Activated naive CD8-positive, alpha-beta T cell (primary cell): ENCODE data around the gene NAV3.

Experiments used
- H3K27ac Mint-ChIP-seq: one replicate; pipeline ENCODE4 v1.8.0; 2021; ENCODE audit warnings: mixed read lengths
- H3K27me3 Mint-ChIP-seq: one replicate; pipeline ENCODE4 v1.8.0; 2021; ENCODE audit warnings: mixed read lengths
- H3K36me3 Mint-ChIP-seq: one replicate; pipeline ENCODE4 v1.8.0; 2021; ENCODE audit warnings: mixed read lengths
- H3K4me1 Mint-ChIP-seq: one replicate; pipeline ENCODE4 v1.8.0; 2021; ENCODE audit warnings: low read depth, mixed read lengths
- H3K4me3 Mint-ChIP-seq: one replicate; pipeline ENCODE4 v1.8.0; 2021; ENCODE audit warnings: mild to moderate bottlenecking, mixed read lengths
- H3K9me3 Mint-ChIP-seq: one replicate; pipeline ENCODE4 v1.8.0; 2021; ENCODE audit warnings: low read depth, mixed read lengths

The NAV3 gene

DNA sequence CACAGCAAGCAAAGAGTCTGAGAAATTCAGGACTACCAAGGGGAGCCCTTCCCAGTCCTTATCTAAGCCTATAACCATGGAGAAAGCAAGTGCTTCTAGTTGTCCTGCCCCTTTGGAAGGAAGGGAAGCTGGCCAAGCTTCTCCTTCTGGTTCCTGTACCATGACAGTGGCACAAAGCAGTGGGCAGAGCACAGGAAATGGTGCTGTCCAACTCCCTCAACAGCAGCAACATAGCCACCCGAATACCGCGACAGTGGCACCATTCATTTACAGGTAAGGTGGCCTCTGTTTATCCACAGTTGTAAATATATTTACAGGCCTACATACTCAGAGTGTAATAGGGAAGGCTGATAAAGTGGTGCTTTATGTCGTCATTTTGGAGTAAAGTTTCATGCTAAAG is 176.5 kb downstream of the NAV3 start:
- Mint-ChIP-seq H3K27ac (no peak overlapping the region), H3K4me1 (no peaks in the 10 kb centered on the region), H3K9me3 (no peaks in the 10 kb centered on the region), H3K4me3 (no peak overlapping the region), H3K36me3 (no peaks in the 10 kb centered on the region), H3K27me3 (no peaks in the 10 kb centered on the region)

DNA sequence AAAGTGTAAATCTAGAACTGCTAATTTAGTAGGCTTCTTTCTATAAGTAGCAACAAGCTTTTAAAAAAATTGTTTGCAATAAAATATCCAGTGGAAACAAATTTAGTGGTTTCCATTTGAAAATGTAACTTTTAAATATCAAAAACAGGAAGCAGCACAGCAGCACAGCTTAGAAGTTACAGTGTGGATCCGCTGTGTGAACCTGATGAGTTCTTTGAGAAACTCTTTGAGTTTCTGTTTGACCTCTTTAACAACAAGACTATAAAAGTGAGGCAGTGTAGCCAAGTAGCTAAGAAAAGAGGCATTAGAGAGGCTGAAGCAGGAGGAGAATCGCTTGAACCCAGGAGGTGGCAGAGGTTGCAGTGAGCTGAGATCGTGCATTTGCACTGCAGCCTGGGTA is 178.3 kb downstream of the NAV3 start:
- no peaks in the 10 kb centered on the region for H3K9me3 Mint-ChIP-seq
- no peaks in the 10 kb centered on the region for H3K36me3 Mint-ChIP-seq
- H3K27ac Mint-ChIP-seq, result no peak overlapping the region
- H3K27me3 Mint-ChIP-seq, result no peaks in the 10 kb centered on the region
- no peak overlapping the region for H3K4me3 Mint-ChIP-seq
- no peaks in the 10 kb centered on the region for H3K4me1 Mint-ChIP-seq

DNA sequence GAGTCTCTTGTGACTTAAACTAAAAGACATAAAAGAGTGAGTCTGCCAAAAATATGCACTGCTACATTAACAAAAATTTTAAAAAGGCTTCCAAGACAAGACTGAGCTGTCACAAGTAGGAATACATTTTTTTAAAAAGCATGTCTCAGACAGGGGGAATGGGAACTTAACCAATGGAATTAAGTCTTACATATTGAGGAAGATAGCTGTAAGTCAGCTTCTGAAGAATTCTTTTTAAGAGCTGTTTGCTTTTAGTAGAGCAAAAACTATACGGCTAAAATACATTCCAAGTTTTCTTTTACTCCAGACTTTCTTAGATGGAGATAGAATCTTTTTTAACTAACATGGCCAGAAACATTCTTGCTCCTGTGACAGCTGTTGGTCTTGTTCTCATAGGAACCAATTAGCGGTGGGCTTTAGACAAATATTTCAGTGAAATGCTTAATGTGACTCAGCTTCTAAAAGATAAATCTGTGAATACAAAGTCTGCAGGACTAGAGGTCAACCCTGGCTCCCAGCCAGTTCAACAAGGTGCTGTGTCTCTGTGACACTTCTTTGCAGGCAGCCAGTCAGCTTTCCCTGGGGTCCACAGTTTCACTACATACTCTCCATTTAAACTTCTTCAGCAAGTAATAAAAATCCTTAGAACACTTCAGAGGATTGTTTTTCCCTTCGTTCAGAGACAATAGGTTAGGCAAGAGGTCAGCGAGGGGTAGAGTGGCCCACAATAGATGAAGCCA is 187.6 kb downstream of the NAV3 start:
- no peaks in the 10 kb centered on the region for H3K36me3 Mint-ChIP-seq
- H3K4me3 Mint-ChIP-seq, result no peak overlapping the region
- no peaks in the 10 kb centered on the region for H3K4me1 Mint-ChIP-seq
- H3K9me3 Mint-ChIP-seq, result no peaks in the 10 kb centered on the region
- H3K27ac Mint-ChIP-seq, result no peak overlapping the region
- H3K27me3 Mint-ChIP-seq, result no peaks in the 10 kb centered on the region

DNA sequence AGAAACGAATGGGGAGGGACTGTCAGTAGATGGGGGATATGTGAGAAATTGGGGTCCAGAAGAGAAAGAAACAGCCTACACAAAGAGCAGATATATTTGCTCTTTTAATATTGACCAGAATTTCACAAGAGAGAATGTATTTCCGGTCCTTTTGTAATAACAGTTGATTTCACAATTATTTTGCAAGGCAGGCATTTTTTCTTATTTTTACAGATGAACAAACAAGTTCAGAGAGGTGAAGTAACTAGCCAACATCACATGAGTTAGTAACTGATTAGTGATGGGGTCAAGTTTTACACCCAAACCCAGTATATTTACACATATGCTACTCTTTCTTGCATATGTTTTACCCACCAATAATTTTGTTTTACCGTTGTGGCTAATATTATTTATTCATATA is 188.2 kb downstream of the NAV3 start:
- Mint-ChIP-seq H3K9me3 (no peaks in the 10 kb centered on the region), H3K36me3 (no peaks in the 10 kb centered on the region), H3K4me1 (no peaks in the 10 kb centered on the region), H3K4me3 (no peak overlapping the region), H3K27ac (no peak overlapping the region), H3K27me3 (no peaks in the 10 kb centered on the region)

DNA sequence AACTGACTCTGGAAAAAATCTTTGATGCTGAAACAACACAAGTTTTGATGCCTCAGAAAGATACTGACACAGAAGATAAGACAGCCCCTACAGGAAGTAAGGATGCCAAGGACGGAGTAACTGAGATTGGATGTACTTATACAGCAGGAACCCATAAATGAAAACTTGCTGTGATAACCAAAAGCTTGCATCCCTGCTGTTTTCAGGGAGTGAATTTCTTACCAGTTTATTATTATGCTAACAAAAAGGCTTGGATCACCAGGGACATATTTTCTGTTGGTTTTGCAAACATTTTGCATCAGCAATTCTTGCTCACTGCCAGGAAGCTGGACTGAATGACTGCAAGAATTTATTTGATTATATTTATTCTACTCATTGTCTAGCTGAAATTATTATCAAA is 197.7 kb downstream of the NAV3 start:
- Mint-ChIP-seq H3K27me3 (no peaks in the 10 kb centered on the region), H3K4me3 (no peak overlapping the region), H3K9me3 (peaks cover 6% of the 10 kb centered on the region), H3K4me1 (no peaks in the 10 kb centered on the region), H3K27ac (no peak overlapping the region), H3K36me3 (no peaks in the 10 kb centered on the region)

DNA sequence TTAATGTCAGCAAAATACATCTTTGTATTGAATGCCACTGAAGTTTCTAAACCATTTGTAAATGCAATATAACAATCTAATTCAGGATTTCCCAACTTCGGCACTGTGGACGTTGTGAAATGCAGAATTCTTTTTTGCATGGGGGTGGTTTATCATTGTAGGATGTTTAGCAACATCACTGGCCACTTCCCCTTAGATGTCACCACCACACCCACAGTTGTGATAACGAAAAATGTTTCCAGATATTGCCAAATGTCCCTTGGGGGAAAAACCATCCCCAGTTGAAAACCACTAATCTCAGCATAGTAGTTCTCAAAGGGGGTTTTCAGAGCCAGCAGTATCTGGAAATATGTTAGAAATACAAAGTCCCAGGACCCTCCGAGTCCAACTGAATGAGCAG is 203.3 kb downstream of the NAV3 start:
- peaks cover 10% of the 10 kb centered on the region for H3K9me3 Mint-ChIP-seq
- no peaks in the 10 kb centered on the region for H3K36me3 Mint-ChIP-seq
- no peak overlapping the region for H3K27ac Mint-ChIP-seq
- no peaks in the 10 kb centered on the region for H3K4me1 Mint-ChIP-seq
- no peak overlapping the region for H3K4me3 Mint-ChIP-seq
- H3K27me3 Mint-ChIP-seq, result no peaks in the 10 kb centered on the region

DNA sequence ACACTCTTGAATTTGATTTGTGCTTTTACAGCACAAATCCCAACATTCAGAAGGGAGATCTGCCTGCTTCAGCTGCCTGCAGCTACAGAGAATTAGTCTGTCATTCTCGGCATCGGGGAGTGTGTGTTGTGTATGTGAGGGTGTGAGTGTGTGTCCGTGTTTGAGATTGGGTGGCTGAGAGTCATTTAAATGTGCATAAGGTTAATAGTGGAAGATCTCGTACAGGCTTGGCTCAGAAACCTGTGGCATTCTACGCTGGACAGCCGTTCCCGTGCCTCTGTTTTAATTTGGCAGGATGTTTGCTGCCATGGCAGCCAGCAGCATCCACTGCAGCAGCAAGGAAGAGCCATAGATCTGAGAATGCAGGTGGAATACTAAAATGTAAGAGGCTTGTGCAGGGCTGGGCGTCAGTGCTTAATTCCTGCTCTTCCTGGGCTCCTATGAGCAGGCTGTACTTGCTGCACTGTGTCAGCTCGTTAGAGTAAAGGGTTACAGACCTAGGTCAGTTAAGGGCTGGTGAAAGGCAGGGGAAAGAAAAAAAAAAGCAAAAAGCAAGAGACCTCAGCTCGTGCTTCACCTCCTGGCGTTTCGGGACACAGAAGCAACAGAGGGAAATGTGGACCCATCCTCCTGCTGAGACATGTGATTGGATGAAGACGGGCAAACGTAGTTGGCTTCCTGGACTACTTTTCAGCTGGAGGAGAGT is 205.4 kb downstream of the NAV3 start:
- no peaks in the 10 kb centered on the region for H3K27me3 Mint-ChIP-seq
- H3K4me3 Mint-ChIP-seq, result no peak overlapping the region
- no peak overlapping the region for H3K27ac Mint-ChIP-seq
- peaks cover 4% of the 10 kb centered on the region for H3K9me3 Mint-ChIP-seq
- H3K36me3 Mint-ChIP-seq, result no peaks in the 10 kb centered on the region
- no peaks in the 10 kb centered on the region for H3K4me1 Mint-ChIP-seq

DNA sequence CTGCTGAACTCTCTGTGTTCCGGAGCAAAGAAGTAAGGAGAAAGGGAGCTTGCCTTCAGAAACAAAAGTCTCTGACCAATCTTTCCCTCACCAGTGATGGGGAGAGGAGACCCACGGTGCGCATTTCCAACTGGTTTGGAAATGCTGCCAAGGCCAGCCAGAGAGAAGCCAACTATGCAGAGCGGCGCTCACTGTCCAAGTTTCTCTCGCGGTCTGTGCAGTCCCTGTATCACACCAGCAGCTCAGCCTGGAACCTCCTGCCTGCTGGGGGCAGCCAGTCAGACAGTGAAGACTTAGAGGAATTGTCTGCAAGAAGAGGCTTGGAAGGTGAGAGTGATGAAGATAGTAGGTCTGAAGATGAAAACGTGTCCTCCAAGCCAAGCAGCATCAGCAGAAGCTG is 206.2 kb downstream of the NAV3 start:
- no peak overlapping the region for H3K27ac Mint-ChIP-seq
- peaks cover 4% of the 10 kb centered on the region for H3K9me3 Mint-ChIP-seq

DNA sequence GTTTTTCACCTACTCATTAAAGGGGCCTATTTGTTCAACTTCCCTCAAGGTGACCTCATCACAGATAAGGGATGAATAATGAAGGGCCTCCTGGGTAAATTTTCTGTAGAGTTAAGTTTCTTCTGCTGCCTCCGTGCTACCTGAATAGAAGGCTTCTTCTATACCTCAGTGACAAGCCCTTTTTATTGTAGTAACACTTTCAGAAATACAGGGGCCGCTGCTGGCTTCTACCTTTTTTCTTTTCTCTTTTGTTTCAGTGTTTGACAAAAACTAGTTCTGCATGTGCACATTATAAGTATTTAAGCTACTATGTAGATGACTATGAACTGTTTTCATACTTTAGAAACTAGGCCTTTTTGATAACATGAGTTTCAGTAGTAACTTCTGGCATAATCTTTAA is 207.0 kb downstream of the NAV3 start:
- Mint-ChIP-seq H3K4me1 (no peaks in the 10 kb centered on the region), H3K36me3 (no peaks in the 10 kb centered on the region), H3K27ac (no peak overlapping the region), H3K27me3 (no peaks in the 10 kb centered on the region), H3K9me3 (peaks cover 4% of the 10 kb centered on the region), H3K4me3 (no peak overlapping the region)

More for the DNA sequence above, 206.2 kb downstream of the NAV3 start:
- Mint-ChIP-seq H3K4me3 (no peak overlapping the region), H3K4me1 (no peaks in the 10 kb centered on the region), H3K36me3 (no peaks in the 10 kb centered on the region), H3K27me3 (no peaks in the 10 kb centered on the region)

DNA sequence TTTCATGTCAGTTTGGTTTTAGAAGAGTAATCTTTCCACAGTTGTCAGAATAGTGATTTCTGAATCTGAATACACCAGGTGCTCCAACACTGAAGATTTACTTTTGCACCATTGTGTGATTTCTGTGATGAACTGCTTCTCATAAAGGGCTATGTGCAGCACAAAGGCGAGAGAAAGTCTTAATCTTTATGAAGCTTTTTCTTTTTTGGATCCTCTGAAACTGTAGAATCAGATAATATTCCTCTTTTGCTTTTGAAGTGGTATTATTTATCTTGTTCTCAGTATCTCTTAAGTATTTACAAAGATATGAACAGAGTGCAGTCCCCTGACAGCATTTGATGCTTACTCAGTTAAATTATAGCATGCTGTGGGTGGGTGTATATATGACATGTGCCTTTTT is 207.8 kb downstream of the NAV3 start:
- H3K27me3 Mint-ChIP-seq, result no peaks in the 10 kb centered on the region
- H3K4me3 Mint-ChIP-seq, result no peak overlapping the region
- peaks cover 4% of the 10 kb centered on the region for H3K9me3 Mint-ChIP-seq
- H3K36me3 Mint-ChIP-seq, result no peaks in the 10 kb centered on the region
- no peak overlapping the region for H3K27ac Mint-ChIP-seq
- H3K4me1 Mint-ChIP-seq, result no peaks in the 10 kb centered on the region

DNA sequence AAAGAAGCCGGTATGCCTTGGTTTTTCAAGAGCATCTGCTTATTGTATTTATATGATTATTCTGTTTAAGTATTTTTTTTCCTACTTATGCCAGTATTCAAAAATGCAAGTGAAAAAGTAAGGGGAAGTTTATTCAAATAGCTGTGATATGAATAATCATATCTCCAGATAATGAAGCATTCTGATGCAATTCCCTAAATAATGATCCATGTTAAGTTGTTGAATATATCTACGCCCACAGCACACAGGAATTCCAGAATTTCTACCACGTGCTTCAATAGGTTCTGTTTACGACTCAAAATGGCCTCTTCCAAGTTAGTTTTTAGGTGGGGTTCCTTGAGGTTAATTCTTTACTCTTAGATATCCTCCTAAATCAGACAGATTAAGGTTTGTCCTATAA is 208.3 kb downstream of the NAV3 start:
- Mint-ChIP-seq H3K4me1 (no peaks in the 10 kb centered on the region), H3K9me3 (peaks cover 4% of the 10 kb centered on the region), H3K36me3 (no peaks in the 10 kb centered on the region), H3K27me3 (no peaks in the 10 kb centered on the region), H3K4me3 (no peak overlapping the region), H3K27ac (no peak overlapping the region)

DNA sequence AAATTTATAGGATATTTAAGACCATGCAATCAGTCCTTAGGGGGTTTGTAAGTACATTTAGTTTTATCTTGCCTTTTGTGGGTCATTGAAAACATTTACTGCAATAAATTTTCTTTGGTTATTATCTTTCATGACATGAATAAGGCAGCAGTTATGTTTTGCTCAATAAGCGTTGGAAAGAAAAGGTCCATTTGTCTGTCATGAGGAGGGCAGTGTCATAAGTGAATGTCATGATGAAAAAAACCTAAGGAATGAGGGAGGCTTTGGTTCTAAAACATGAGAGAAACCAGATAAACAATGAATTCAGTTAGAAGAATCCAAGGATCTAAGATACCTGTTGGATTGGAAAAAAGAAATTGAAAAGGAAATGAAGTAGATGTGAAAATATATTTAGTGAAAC is 209.4 kb downstream of the NAV3 start:
- H3K9me3 Mint-ChIP-seq, result peaks cover 4% of the 10 kb centered on the region
- no peaks in the 10 kb centered on the region for H3K36me3 Mint-ChIP-seq
- no peak overlapping the region for H3K4me3 Mint-ChIP-seq
- no peaks in the 10 kb centered on the region for H3K4me1 Mint-ChIP-seq
- H3K27ac Mint-ChIP-seq, result no peak overlapping the region
- H3K27me3 Mint-ChIP-seq, result no peaks in the 10 kb centered on the region

DNA sequence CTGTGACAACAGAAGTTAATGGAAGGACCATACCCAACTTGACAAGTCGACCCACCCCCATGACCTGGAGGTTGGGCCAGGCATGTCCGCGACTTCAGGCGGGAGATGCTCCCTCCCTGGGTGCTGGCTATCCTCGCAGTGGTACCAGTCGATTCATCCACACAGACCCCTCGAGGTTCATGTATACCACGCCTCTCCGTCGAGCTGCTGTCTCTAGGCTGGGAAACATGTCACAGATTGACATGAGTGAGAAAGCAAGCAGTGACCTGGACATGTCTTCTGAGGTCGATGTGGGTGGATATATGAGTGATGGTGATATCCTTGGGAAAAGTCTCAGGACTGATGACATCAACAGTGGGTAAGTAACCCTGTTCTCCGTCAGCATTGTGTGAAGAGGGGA is 220.1 kb downstream of the NAV3 start:
- Mint-ChIP-seq H3K36me3 (no peaks in the 10 kb centered on the region), H3K4me3 (no peak overlapping the region), H3K27ac (no peak overlapping the region), H3K27me3 (no peaks in the 10 kb centered on the region), H3K9me3 (peaks cover 9% of the 10 kb centered on the region), H3K4me1 (no peaks in the 10 kb centered on the region)

DNA sequence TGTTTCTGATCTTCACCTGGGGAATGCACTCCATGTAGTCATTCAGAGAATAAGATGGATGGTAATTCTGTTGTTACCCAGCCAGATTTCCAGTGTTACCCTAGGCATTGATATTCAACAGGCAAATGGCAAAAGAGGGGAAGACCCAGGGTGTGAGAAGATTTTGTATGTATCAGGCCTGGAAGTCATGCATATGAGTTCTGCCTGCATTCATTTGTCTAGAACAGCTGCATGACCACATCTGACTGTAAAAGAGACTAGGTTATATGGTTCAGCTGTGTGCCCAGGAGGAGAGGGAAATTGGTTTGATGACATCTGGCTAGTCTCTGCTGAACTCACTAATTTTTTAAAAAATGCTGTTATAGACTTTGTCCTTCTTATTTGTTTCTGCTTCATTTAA is 224.9 kb downstream of the NAV3 start:
- no peak overlapping the region for H3K27ac Mint-ChIP-seq

DNA sequence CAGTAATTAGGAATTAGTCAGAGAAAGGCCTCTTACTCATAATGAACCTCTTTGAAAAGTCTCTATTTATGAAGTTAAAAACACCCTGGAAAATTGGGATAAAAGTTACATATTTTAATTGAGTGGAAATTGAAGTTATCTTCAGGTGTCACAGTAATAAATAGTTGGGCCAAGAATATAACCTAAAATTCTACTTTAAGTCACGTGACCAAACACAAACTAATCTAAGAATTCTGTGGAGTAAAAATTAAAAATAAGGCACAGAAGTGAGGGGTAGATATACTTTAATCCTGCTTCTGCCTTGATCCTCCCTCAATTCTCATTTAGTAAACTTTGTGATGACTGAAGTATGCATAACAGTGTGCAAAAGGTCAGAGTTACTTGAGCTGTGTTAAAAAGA is 226.4 kb downstream of the NAV3 start:
- Mint-ChIP-seq H3K36me3 (no peaks in the 10 kb centered on the region), H3K9me3 (no peaks in the 10 kb centered on the region), H3K4me1 (no peaks in the 10 kb centered on the region), H3K4me3 (no peak overlapping the region), H3K27me3 (no peaks in the 10 kb centered on the region), H3K27ac (no peak overlapping the region)

More for the DNA sequence above, 224.9 kb downstream of the NAV3 start:
- no peaks in the 10 kb centered on the region for H3K4me1 Mint-ChIP-seq
- H3K27me3 Mint-ChIP-seq, result no peaks in the 10 kb centered on the region
- H3K4me3 Mint-ChIP-seq, result no peak overlapping the region
- no peaks in the 10 kb centered on the region for H3K36me3 Mint-ChIP-seq
- no peaks in the 10 kb centered on the region for H3K9me3 Mint-ChIP-seq

DNA sequence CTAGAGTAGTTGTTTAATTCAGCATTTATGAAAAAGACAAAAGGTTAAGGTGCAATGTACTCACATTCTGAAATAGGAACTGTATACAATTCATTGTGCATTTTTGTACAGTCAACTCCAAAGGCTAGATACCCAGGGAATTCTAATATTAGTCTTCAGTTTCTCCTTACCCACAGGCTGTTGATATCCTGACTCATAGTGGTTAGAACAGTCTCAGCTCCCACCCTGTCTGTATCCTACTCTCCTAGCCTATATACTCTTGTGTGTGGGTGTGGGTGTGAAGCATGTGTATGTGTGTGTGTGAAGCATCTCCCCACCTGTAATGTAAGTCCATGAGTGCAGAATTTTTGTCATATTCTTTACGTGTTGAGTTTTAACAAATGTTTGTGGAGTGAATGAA is 229.5 kb downstream of the NAV3 start:
- Mint-ChIP-seq H3K4me1 (no peaks in the 10 kb centered on the region), H3K4me3 (no peak overlapping the region), H3K27ac (no peak overlapping the region), H3K27me3 (no peaks in the 10 kb centered on the region), H3K9me3 (peaks cover 3% of the 10 kb centered on the region), H3K36me3 (no peaks in the 10 kb centered on the region)
